ENCODE measurements around the gene CSNK1A1.
"Not testable (repeated sequence)": the region's sequence is repeated elsewhere in the genome, so short reads cannot be mapped to it uniquely, and the experiment has no call there.

CSNK1A1 gene

DNA sequence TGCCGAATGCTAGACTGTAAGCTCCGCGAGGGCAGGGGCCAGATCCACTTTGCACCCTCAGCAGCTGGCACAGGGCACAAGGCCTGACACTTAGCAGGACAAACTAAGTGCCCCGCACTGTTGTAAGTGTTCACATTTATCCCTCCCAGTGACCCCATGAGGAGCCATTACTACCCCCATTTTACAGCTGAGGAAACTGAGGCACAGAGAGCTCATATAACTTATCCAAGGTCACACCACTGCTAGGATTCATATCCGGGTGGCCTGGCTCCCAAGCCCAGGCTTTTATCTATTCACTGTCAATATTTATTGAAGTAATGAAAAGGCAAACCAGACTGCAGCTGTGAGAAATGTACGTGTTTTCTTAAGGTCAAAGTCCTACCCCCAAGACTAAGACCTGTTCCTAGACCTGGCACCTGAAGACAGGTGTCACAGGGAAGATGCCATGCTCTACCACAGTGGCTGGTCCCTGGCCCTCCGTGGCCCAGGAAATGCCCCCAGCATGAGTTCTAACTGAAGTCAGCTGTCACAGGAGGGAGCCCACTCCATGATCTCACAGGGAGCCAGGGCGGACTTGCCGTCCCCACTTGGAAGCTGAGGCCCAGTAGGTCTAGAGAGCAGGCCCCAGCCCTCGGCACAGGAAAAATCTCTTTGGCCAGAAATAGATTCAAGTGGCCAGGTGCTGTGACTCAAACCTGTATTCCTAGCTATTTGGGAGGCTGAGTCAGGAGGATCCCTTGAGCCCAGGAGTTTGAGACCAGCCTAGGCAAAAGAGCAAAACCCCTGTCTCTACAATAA lies 97.4 kb downstream of the CSNK1A1 start:
- FAIRE-seq, result no peak

DNA sequence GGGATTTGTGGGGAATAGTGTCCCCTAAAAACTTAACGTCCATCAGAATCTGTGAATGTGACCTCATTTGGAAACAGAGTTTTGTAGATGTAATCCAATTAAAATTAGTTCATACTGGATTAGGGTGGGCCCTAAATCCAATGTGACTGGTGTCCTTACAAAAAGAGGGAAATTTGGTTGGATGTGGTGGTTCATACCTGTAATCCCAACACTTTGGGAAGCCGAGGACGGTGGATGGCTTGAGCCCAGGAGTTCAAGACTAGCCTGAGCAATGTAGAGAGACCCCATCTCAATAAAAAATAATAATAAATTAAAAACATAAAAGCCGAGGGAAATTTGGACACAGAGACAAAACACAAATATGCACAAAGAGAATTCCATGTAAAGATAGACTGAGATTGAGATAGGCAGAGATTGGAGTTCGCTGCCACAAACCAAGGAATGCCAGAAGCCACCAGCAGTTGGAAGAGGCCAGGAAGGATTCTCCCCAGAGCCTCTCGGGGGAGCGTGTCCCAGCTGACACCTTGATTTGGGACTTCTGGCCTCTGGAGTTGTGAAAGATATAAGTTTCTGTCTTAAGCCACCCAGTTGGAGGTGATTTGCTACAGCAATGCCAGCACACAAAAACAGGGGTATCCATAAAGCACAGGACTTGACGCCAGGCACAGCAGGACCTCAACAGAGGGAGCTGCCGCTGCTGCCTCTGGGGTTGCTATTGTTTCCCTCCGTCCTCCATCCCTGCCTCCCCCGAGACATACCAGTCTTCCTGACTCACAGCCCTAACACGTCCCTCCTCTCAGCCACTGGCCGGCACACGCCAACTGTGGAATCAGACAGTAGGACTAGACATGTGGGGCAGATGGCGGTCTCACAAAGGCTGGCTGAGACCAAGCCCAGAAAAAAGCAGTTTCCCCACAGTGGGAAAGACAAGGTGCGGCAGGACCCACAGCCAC lies 98.3 kb downstream of the CSNK1A1 start:
- no peak for FAIRE-seq

DNA sequence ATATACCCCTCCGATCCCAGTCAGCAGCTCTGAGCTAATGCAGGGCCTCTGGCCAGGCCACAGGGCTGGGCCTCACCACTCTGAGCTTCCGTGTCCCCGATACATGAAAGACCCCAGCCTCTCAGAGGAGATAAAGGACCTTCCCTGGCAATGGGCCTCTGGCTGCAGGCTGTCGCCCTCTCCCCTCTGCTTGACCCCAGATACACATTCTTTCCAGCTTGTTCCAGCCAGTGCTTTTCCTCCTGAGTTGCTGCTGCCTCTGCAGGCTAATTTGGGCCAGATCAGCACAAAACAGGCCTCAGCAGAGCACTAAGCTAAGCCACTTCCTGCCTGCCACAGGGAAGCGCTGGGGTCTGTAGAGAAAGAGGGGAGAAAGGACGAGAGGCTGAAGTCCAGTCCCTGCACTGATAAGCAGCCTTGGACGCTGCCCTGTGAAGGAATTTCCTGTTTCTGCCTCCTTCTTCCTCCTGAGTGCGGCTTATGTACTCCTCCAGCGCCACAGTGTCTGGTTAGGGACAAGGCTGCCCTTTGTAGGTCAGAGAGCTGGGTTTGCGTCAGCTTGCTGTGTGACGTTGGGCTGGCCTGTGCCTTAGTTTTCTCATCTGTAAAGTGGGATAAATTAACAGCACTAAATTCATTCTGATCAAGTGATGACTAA lies 99.1 kb downstream of the CSNK1A1 start:
- no peak for FAIRE-seq

DNA sequence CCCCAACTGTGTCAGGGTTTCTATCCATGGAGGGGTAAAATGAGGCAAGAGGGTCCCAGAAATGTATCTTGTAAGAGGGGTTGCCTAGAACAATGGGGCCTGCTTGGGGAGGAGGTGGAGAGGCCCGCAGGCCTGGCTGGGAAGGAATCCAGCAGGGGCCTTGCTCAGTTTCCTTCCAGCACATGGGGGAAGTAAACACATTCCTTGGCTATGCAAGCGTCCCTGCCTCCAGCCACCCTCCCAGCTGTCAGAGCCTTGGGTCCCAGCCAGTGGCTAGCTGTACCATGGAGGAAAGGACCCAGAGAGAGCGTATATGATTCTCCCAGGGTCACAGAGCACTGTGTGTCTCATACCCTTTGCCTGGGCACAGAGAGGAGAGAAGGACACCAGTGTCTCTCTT lies 101.0 kb downstream of the CSNK1A1 start:
- no peak for FAIRE-seq

DNA sequence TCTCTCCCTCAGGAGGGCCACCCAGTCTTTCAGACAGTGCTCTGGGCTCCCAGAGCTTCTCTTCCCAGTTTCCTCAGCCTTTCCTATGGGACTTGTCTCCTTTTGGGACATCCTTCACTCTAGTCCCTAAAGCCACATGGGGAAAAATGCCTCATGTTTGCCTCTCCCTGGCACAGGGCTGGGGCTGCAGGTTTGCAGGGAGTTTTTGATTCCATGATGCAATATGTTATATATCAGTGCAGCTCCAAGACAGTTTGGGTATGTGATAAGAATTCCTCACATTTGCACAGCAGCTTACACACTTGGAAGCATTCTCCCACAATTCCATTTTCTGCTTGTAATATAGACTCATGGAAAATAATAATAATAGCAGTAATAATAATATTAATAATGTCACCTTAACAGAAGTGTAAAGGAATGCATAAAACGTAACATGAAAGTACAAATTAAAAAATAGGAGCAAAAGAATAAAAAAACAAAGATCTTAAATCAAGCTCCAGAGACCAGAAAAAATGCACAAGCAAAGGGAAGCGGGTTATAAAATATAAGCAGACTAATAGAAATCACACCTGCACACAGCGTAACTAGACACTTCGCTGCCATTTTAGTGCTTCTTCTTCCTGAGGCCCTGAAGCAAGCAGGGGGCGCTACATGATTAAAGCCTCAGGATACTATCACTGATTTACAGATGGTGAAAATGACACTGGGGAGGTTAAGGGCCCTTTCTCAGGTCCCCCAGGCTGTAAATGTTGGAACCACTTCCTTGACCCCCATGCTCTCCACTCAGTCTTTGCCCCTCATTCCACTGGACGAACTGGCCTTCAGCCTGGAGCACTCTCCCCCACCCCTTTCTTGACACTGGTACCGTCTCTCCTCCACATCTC lies 102.2 kb downstream of the CSNK1A1 start:
- FAIRE-seq, result no peak

DNA sequence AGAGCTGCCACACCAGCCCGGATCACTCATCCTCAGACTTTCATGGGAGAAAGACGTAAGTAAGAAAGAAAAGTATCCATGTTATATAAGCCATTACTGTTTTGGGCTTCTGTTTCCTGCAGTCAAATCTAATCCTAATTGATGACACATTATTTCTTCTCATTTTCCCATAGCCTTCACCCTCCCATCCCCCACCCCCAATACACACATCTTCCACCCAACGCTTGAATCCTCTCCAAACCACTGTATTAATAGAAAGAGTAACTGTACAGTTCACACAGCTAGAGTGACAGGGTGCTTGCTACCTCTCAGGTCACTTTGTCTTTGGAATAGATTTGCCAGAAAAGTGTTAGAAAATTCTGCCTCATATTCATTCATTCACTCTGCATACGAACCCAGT lies 102.8 kb downstream of the CSNK1A1 start:
- no peak for FAIRE-seq

DNA sequence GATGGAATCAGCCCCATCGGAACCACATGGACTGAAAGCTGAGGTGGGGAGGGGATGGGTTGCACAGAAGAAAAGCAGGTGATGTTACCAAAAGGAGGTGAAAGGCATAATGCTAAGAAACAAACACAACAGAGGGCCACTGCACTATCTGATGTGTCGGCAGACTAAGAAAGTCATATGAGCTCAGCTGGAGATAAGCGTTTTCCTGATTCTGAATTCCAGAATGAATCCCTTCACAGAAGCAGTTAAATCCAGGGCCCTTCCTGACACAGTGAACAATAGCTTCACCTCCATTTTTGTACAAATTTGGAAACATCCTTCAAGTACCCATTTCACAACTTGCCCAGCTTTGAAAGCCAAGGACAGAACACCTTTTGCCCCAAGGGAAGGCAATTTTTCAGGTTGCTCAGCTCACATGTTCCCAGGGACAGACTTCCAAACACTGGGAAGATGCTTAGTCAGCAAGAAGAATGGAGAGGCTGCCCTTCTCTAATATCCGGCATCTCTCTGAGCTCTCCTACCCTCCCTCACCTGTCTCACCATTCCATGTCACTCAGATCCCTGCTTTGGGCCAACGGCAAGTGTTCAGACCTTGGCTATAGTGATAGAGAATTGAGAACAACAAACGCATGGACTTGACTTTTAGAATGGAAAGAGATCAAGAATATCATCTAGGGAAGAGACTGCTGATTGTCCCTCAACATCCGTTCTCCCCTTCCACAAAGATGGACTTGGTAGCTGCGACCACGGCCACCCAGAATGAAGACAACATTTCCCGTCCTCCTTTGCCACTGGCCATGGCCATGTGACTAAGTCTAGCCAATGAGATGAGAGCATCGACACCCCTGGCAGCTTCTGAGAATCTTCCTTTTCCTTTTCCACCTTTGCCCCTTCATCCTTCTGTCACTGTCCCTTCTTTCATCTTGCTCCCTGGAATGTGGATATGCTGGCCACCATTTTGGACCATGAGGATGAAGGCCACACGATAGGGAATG lies 103.6 kb downstream of the CSNK1A1 start:
- no peak for FAIRE-seq

DNA sequence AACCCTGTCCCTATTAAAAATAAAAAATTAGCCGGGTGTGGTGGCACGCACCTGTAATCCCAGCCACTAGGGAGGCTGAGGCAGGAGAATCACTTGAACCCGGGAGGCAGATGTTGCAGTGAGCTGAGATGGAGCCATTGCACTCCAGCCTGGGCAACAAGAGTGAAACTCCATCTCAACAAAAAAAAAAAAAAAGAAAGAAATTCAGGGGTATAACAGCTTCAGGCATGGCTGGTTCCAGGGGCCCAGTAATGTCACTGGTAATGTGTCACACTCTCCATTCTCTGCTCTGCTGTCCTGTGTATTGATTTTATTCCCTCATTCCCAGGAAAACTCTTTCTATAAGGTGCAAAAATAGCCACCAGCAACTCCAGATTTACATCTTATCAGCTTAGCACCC lies 104.4 kb downstream of the CSNK1A1 start:
- FAIRE-seq, result not testable (repeated sequence)

DNA sequence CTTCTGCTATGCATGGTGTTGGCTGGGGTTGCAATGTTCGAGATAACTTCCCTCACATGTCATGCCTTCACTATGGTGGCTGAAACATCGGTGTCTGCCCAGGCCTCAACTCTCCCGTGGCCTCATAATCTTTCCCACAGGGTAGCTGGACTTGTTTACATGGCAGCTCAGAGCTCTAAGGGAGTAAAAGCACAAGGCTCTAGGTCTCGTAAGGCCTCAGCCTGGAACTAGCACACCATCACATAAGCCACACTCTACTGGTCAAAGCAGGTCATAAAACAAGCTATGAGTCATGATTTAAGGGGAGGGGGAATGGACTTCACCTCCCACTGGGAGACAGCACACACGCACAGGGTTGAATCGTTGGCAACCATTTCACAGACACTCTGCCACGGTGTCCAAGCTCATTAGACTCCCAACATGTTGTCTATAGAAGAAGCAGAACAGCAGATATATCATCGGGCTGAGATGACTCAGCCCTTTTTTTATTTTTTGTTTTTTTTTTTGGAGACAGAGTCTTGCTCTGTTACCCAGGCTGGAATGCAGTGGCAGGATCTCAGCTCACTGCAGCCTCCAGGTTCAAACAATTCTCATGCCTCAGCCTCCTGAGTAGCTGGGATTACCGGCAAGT lies 105.4 kb downstream of the CSNK1A1 start:
- no peak for FAIRE-seq

DNA sequence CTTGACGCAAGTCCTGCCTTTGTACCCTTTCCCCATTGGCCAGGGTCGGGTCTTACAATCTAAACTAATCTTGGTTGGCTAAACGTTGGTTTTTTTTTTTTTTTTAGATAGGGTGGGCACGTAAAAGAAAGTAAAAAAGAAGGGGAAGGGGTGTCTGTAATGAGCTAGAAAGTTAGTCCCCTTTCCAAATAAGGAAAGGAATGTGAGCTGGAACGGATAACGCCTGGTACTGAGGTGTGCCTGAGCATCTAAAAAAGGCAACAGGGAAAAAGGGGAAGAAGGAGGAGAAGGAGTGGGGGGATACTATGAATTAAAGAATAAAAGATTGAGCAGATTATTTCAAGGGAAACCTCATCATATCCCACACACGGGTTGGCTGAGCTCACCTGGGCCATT lies 105.9 kb downstream of the CSNK1A1 start:
- FAIRE-seq, result no peak

DNA sequence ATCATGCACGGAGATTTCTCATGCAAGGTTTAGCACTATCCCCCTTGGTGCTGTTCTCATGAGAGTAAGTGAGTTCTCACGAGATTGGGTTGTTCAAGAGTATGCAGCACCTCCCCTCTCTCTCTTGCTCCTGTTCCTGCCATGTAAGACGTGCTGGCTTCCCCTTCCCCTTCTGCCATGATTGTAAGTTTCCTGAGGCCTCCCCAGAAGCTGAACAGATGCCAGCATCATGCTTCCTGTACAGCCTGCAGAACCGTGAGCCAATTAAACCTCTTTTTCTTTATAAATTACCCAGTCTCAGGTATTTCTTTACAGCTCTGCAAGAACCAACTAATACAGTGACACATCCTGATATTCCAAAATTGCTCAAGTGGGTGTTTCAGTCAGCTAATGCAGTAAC lies 106.8 kb downstream of the CSNK1A1 start:
- FAIRE-seq, result not testable (repeated sequence)

DNA sequence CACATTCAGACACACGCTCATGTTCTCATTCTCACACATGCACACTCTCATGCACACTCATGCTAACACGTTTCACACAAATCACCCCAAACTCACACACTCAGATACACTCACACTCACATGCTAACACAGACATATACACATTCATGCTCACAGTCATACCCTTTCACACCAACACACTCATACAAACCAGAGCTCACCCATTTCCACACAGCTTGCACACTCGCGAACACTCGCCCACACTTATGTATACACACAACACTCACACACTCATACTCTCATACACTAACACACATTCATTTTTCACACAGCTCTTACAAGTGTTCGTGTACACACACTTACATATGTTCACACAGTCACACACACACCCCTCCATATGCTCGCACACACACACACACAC lies 108.0 kb downstream of the CSNK1A1 start:
- FAIRE-seq, result no peak

DNA sequence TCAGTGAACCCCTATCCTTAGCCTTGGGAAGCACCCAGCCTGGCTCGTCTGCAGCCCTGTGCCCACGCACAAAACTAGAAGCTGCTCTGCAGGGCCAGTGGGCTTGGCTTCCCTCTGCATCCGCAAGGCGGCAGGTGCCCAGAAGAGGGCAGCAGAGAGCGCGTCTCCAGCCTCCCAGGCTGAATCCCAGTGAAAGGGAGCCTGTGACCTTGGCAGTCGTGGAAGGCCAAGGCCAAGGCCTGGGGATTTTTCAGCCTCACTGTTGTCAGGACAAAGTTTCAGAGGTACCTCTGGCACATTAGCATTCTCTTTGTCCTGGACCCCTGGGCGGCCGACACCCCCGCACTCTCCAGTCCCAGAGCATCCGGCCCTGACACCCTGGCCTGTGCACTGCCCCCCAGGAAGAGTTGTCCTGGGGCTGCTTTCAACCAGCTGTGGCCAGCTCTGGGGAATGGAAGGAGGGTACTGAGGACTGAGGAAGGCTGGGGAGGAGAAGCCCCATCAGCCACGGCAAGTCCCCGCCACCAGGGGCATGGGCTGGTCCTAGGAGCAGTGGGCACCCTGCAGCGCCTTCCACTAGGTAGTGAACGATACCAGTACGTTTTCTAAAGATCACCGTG lies 108.6 kb downstream of the CSNK1A1 start:
- no peak for FAIRE-seq
